Activated CD4-positive, alpha-beta T cell treated with anti-CD3 and anti-CD28 coated beads for 48 hours (primary cell): ENCODE data around the gene ENSA.

ENCODE experiments used
- DNase-seq: peaks from one replicate; pipeline ENCODE4 v3.0.0-alpha.2; 2020

ENSA gene

DNA sequence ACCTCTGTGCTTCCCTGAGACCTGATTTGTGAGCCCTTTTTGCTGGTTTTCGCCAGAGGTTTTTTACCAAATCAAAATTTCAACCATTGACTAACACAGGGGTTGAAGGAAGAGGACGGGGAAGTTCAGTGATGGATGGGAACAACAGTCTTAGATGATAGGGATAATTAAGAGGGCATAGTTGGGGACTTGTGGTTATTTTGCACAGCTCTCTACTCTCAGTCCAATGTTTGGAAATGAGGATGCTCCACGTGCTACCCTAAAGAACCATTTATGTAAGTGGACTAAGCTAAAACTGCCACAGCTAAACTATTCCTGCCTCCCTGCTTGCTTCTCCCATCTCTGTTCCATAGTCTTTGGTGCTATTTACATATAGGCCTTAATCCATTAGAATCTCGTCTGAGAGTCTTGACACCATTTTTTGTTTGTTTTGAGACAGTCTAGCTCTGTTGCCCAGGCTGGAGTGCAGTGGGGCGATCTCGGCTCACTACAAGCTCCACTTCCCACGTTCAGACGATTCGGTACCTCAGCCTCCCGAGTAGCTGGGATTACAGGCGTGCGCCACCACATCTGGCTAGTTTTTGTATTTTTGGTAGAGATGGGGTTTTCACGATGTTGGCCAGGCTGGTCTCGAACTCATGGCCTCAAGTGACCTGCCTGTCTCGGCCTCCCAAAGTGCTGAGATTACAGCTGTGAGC, 49.3 kb downstream of the ENSA start:
- DNase-seq, result no peak

DNA sequence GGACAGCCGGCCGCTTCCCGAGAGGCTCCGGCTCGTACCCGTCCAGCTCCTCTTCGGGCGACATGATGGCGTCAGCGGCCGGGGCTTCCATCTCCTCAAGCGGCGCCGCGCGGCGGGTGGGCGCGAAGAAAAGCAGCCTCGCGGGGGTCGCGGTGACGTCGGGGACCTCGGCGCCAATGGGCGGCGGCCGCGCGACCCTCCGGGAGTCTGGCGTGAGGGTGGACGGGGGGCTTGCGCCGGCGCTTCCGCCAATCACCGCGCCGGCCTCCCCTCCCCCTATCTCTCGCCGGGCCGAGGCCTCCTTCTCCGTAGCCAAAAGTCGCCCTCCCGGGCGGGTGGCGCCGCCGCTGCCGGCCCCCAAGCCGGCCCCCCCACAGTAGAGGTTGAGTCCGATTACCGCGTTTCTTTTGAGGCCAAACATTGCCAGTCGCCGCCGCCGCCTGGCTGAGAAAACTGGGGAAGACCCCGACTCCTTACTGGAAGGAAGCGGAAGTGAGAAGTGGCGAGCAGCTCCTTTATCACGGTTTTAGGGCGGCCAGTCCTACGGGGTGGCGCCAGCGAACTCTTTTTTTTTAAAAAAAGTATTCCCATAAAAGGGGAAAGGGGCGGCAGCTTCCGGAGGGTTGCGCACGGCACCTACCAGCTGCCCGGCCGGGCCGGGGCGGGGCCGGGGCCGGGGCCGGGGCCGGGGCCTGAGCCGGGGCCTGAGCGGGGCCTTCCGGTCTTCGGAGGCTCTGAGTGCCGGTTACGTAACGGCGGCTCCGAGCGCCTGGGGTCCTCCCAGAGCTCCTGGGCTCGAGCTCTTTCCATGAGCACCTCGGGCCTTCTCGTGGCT, 50.1 kb downstream of the ENSA start, which contains the start of gene MCL1:
Gene MCL1, minus strand, starts transcription at position 501 of the 835 bp plus-strand sequence. Its CDS starts 80 bp downstream, at position 421.
- DNase-seq, result peak; percentile 92

DNA sequence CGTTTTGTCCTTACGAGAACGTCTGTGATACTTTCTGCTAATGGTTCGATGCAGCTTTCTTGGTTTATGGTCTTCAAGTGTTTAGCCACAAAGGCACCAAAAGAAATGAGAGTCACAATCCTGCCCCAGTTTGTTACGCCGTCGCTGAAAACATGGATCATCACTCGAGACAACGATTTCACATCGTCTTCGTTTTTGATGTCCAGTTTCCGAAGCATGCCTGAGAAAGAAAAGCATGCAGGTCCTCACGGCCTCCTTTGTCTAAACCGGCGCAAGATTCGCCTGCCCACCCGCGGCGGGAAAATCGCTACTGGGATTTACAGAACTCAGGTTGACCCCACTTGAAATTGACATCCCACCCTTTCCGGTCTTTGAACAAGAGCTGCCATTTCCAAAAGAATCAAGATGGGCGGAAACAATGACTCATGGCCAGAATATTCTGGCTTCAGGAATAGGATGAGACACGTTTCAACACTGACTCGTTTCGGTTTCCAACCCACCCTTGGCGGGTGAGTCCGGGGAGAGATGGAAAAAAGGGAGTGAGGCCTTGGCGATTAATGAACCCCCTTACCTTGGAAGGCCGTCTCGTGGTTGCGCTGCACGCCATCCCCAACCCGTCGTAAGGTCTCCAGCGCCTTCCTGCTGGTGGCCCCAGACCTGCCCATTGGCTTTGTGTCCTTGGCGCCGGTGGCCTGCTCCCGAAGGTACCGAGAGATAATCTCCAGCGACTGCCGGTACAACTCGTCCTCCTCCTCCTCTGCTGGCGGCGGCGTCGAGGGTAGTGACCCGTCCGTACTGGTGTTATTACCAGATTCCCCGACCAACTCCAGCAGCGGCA, 50.9 kb downstream of the ENSA start:
- DNase-seq, result peak; percentile 73

DNA sequence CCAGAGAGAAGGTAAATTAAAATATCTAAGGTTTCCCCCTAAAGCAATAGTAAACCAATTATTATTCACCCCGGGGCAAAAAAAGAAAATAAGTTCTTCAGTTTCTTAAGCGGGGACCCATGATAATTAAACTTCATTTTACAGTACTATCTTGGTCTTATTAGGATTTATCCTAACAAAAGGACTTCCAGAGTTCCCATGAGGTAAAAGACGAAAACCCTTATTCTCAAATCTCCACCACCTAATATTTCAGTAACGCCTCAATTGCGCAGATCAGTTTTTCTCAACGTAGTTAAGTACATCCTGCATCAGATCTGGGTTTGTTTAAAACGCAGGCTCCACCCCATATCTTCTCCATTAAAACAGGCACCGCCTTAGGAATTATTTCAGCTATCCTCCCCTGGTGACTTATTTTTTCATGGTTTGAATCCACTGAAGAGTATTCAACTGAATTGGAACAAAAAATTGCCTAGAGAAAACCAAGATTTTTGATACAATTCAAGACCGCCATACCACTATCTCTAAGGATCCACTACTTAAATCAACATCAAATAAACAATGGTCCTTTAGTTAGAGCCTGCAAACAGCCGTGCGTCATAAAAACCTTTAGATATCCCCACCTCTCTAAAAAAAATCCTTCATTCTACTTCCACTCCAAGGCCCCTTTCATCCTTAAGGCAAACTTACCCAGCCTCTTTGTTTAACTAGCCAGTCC, 51.7 kb downstream of the ENSA start:
- DNase-seq, result no peak

DNA sequence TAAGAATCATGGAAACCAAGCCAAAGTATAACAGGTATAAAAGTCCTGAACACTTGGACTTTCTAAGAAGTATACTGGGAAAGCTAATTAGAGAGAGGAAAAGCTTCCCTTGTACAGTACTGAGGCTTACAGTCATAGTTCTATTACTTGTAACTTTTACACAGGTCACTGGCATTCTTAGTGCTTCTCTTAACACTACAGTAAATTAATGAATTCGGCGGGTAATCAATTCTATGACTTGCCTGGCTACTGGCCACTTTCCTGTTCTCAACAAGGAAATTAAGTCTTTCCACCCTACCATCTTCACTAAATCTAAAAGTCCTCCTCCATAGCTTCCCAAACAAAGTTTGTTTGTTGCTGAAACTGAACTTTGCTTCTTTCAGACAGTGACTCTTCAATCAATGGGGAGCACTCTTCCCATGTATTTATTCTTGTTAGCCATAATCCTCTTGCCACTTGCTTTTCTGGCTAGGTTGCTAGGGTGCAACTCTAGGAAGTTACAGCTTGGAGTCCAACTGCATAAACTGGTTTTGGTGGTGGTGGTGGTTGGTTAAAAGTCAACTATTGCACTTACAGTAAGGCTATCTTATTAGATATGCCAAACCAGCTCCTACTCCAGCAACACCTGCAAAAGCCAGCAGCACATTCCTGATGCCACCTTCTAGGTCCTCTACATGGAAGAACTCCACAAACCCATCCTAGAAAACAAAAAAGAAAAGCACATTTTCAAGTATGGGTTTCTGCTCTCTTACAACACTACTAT, 52.4 kb downstream of the ENSA start:
- DNase-seq, result no peak

DNA sequence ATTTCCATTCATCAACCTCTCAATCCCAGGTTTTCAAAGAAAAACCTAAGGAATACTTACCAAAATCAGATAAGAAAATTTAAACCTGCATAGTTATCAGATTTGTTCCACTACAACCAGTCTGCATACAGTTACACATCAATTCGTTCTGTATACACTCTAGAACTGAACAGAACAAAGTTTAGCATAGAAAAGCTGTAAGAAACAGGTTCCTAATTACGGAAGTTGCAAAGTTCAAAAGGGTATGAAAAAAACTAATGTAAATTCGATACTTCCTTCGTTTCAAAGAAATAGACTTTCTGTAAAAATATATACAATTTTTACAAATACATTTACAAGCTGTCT, 53.1 kb downstream of the ENSA start:
- no peak for DNase-seq

DNA sequence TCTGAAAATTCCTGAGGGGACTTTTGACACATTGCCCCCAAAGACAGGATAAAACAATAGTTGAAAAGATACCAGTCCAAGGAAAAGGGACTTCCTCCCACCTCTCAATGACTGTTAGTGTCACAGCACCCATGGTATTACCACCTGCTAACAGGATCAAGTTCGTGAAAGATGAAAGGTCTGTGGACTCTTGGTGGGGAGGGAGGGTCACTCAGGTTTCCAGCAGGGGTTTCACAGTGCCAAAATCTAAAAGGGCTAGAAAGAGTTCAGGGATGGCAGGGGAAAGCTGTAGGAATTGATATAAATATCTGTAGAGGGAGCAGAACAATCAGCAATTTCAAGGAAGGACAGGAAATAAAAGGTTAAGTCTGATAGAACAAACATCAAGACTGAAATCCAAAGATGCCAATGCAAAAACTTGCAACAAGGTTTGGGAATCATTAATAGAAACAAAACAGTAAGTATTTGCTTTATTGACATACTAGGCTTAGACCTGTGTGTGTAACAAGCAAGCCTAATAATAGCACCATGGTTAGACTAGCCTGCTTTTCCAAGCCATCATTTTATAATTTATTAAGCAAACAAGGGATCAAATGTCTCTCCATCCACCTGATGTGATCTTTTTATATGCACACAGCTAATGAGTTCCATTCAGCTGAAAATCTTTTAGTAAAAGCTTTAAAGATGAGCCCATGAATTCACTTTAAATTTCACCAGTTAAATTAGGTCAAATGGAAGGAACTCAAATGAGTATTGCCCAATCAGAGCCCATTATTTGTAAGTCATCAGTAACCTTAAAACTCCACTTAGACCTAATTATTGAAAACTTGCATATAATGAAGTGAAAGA, 53.7 kb downstream of the ENSA start:
- DNase-seq, result no peak

DNA sequence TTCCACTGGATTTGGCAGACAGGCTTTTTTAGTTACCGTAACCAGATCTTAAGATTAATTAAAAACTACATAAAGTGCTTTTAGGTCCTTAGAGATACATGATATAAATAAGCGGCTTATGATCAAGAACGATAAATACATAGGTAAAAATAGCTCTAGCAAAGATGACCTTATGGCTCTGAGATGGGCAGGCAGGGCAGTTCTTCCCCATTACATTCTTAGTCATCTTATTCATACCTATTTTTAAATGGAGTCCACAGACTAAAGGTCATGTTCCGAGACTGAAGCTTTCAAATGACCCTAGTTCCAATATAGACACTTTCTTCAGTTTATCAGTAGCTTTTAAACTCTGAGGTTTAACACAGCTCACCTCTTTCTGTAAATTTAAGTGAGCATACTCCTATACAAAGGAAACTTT, 54.3 kb downstream of the ENSA start:
- DNase-seq, result no peak

DNA sequence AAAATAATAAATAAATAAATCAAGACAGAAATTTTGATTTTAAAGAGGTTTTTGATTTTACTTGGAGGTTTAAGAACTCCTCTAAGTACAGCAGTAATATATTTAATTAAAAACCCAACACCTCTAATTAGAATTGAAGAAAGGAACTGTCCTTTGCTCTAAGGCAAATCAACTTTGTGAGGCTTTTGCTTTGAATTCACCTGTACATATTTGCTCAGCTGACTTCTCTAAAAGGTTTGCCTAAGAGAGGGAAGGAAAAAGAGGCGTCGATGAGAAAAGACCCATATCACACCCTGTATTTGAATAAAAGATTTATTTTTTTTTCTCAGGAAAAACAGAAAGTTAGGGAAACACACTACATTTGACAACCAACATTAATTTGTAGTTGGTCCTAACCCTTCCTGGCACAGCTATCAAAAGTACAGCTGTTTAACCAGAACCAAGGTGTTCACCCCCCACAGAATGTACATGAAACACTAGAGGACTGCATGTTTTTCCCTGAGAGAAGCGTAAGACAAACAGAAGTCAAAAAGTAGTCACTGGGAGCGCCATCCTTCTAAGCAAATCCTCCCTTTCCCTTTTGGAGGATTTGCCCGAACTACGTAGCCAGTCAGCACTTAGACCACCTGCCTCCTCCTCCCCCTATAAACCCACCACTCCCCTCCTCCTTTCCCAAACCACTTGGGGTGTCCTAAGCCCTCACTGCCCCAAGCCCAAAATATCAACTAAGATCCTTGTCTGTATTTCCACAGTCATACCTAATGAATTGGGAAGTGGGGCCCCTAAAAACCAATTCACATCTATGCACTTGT, 54.9 kb downstream of the ENSA start:
- DNase-seq, result no peak

DNA sequence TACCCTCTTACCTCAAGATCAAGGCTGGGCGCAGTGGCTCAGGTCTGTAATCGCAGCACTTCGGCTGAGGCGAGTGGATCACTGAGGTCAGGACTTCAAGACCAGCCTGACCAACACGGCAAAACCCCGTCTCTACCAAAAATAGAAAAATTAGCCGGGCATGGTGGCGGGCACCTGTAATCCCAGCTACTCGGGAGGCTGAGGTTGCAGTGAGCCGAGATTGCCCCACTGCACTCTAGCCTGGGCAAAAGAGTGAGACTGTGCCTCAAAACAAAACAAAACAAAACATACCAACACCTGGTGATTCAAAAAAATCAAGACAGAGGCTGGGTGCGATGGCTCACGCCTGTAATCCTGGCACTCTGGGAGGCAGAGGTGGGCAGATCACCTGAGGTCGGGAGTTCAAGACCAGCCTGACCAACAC, 55.8 kb downstream of the ENSA start:
- DNase-seq, result peak; percentile 53

DNA sequence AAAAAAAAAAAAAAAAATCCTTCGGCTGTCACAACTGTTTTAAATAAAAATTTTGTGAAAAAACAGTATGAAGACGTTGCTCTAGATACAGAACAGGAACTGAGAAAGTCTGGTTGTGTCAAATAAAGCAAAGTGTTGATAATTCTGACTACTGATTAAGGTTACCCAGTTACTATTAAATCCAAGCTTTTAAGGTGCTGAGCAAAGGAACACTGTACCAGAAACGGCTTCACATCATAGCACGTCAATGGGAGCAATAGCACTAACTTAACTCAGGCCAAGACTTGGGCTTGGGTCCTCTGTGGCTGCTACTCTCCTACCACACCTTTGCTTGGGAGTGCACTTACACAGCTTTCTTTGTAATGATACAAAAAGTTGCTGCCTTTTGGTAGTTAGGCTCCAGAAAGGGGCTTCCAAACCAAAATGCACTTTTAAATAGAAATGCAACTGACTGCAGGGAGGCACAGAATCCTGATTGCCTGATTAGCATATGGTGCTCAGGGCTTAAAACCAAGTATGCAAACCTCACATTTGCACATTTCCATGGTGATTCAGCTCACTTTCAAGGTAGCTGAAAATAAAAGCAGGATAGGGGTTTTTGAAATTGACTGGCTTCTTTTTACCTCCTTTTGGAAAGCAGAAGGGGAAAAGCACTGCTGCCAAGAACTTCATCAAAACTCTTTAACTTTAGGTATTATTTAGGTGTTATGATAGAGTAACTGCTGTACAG, 56.3 kb downstream of the ENSA start:
- no peak for DNase-seq
